Stimulated activated naive CD4-positive, alpha-beta T cell (primary cell): Measurements from ENCODE around the gene ZBTB34.
"Not testable (repeated sequence)": the region's sequence is repeated elsewhere in the genome, so short reads cannot be mapped to it uniquely, and the experiment has no call there.

Experiments
- DNase-seq, 6 experiments: peaks; one replicate each; lab custom pipeline; 2025; lab: John Stamatoyannopoulos, UW

Gene ZBTB34, protein sequence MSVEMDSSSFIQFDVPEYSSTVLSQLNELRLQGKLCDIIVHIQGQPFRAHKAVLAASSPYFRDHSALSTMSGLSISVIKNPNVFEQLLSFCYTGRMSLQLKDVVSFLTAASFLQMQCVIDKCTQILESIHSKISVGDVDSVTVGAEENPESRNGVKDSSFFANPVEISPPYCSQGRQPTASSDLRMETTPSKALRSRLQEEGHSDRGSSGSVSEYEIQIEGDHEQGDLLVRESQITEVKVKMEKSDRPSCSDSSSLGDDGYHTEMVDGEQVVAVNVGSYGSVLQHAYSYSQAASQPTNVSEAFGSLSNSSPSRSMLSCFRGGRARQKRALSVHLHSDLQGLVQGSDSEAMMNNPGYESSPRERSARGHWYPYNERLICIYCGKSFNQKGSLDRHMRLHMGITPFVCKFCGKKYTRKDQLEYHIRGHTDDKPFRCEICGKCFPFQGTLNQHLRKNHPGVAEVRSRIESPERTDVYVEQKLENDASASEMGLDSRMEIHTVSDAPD

DNA sequence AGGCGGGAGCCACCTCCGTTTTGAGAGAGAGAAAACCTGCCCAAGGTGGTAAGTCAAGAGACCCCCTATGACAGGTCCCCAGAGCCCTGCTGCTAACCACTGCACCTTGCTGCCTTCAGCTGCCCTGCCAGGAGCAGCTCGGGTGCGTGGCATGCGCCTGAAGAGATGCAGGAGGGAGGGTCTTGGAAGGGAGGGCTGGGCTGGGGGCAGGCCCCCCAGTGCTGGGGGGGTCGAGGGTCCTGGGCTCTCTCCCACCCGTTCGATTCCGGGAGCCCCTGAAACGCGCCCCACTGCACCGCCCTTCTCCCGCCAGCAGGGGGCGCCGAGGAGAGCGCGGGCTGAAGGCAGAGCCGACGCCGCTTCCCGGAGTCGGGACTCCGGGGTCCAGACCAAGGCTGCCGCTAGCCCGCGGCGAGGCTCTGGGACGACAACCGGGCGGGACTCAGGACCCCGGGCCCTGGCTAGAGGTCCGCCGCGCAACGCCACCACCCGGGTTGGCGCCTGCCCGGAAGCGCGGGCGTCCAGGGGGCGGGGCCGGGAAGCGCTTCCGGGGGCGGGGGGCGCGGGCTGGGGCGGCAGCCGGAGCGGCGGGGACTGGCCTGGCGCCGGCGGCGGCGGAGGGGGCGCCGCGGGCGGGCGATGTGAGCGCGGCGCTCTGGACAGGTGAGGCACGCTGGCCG, at the start of gene ZBTB34:
ZBTB34 (plus strand) TSS at position 563 of the 680 bp plus-strand sequence. CDS start 18,761 bp downstream, outside the sequence.
- DNase-seq = peak; percentile 56 to 88 (median 74)

GRCh38 chr9:126813072-126813471, 47.4 kb upstream of the ZBTB34 start:
- no peak for DNase-seq

- no peak for DNase-seq
Observed at GRCh38 chr9:126814091-126814490, 46.3 kb upstream of the ZBTB34 start.

DNA sequence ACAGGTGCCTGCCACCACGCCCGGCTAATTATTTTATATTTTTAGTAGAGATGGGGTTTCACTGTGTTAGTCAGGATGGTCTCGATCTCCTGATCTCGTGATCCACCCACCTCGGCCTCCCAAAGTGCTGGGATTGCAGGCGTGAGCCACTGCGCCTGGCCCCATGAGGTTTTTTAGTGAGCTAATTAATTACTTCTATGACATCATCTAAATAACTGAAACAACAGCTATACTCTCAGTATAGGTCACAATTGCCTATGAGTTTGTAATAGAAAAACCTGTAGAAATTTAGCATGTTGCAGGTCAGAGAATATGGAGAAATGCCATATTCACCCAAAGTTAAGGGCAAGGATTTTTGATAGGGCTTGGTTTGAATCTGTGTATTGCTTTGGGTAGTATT, 42.8 kb upstream of the ZBTB34 start:
- DNase-seq = not testable (repeated sequence)

GRCh38 chr9:126818482-126818881, 42.0 kb upstream of the ZBTB34 start:
- no peak for DNase-seq

DNA sequence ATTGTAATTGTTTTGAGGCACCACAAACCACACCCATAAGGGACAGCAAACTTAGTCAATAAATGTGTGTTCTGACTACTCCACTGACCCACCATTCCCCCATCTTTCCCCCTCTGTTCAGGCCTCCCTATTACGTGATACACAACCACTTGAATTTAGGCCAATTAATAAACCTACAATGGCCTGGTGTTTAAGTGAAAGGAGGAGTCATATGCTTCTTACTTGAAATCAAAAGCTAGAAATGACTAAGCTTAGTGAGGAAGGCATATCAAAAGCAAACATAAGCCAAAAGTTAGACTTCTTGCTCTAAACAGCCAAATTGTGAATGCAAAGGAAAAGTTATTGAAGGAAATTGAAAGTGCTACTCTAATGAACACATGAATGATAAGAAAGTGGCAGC, 41.0 kb upstream of the ZBTB34 start:
- no peak for DNase-seq

DNA sequence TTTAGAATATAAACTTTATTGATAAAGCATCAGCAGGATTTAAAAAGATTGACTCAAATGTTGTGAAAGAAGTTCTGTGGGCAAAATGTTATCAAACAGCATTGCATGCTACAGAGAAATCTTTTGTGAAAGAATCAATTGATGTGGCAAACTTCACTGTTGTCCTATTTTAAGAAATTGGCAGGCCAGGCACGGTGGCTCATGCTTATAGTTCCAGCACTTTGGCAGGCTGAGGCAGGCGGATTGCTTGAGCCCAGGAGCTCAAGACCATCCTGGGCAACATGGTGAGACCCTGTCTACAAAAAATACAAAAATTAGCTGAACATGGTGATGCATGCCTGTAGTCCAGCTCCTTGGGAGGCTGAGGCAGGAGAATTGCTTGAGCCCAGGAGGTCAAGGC, 38.2 kb upstream of the ZBTB34 start:
- DNase-seq = no peak

GRCh38 chr9:126822873-126823272, 37.6 kb upstream of the ZBTB34 start:
- DNase-seq = no peak

DNA sequence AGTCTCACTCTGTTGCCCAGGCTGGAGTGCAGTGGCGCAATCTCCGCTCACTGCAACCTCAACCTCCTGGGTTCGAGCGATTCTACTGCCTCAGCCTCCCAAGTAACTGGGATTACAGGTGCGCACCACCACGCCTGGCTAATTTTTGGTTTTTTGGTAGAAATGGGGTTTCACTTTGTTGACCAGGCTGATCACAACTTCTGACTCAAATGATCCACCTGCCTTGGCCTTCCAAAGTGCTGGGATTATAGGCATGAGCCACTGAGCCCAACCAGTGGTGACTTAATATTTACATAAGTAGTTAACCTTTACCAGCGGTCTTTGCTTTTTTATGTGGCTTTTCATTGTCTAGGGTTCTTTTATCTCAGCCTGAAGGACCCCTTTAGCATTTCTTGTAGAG, 36.4 kb upstream of the ZBTB34 start:
- DNase-seq = not testable (repeated sequence)

DNA sequence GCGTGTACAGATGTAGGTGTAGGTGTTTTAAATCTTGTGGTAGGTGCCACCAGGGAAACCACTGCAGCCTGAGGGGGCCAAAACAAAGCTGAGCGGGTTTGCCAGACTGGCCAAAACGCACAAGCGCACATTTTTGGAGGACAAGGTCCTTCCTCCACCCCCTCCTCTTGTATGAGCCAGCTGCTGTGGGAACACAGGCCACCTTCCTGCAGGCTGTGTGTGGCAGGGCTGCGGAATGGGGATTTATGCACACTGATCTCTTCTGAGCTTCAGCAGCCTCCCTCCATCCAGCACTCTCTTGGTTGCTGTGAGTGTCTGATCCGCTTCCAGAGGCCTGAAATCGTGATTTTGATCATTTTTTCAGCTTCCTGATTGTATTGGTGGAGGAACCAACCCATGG, 33.2 kb upstream of the ZBTB34 start:
- DNase-seq = no peak

- no peak for DNase-seq
Observed at GRCh38 chr9:126829035-126829434, 31.4 kb upstream of the ZBTB34 start.

- no peak for DNase-seq
Observed at GRCh38 chr9:126830827-126831226, 29.6 kb upstream of the ZBTB34 start.

- no peak for DNase-seq
Observed at GRCh38 chr9:126832440-126832839, 28.0 kb upstream of the ZBTB34 start.

GRCh38 chr9:126833020-126833419, 27.4 kb upstream of the ZBTB34 start:
- no peak for DNase-seq

- no peak for DNase-seq
Observed at GRCh38 chr9:126833710-126834345, 26.6 kb upstream of the ZBTB34 start.

GRCh38 chr9:126834672-126835071, 25.8 kb upstream of the ZBTB34 start:
- no peak for DNase-seq

- no peak for DNase-seq
Observed at GRCh38 chr9:126836216-126836615, 24.2 kb upstream of the ZBTB34 start.

- no peak for DNase-seq
Observed at GRCh38 chr9:126838055-126838811, 22.2 kb upstream of the ZBTB34 start.

GRCh38 chr9:126838895-126839294, 21.5 kb upstream of the ZBTB34 start:
- no peak for DNase-seq

- no peak for DNase-seq
Observed at GRCh38 chr9:126839301-126839700, 21.1 kb upstream of the ZBTB34 start.

GRCh38 chr9:126842220-126842842, 18.1 kb upstream of the ZBTB34 start:
- no peak for DNase-seq
